GM18498 (cell line): ENCODE measurements around the gene SCN7A.
A peak's percentile ranks its signal among the peaks of the same experiment; 100 is the strongest.

Experiments used
- ATAC-seq: cut with Tn5 transposase; IDR thresholded peaks from one replicate; pipeline ENCODE4 v1.9.1; 2021; ENCODE audit warnings: mild to moderate bottlenecking, moderate library complexity; ENCODE audit not compliant: unreplicated experiment

The SCN7A gene

GRCh38 chr2:166494140-166494624 lies at the start of gene SCN7A:
Gene SCN7A, minus strand, starts transcription at chr2:166494249. Its CDS starts 16,553 bp downstream, at chr2:166477696.
- ATAC-seq, result no peak

- ATAC-seq, result peak; percentile 99
Measured at GRCh38 chr2:166539340-166540162, 45.5 kb upstream of the SCN7A start.

- ATAC-seq, result no peak
Measured at GRCh38 chr2:166536111-166536510, 42.1 kb upstream of the SCN7A start.

- no peak for ATAC-seq
Measured at GRCh38 chr2:166521155-166521554, 27.1 kb upstream of the SCN7A start.

- no peak for ATAC-seq
Measured at GRCh38 chr2:166520604-166521003, 26.6 kb upstream of the SCN7A start.

GRCh38 chr2:166519391-166519962 lies 25.4 kb upstream of the SCN7A start:
- no peak for ATAC-seq

GRCh38 chr2:166518634-166519390 lies 24.8 kb upstream of the SCN7A start:
- ATAC-seq, result no peak

GRCh38 chr2:166517533-166518061 lies 23.5 kb upstream of the SCN7A start:
- no peak for ATAC-seq

GRCh38 chr2:166516712-166517303 lies 22.8 kb upstream of the SCN7A start:
- no peak for ATAC-seq

GRCh38 chr2:166513952-166514351 lies 19.9 kb upstream of the SCN7A start:
- ATAC-seq, result no peak

- no peak for ATAC-seq
Measured at GRCh38 chr2:166499281-166499680, 5.2 kb upstream of the SCN7A start.

- no peak for ATAC-seq
Measured at GRCh38 chr2:166491461-166491860, 2.6 kb downstream of the SCN7A start.

- no peak for ATAC-seq
Measured at GRCh38 chr2:166487171-166487570, 6.9 kb downstream of the SCN7A start.

GRCh38 chr2:166485558-166486178 lies 8.4 kb downstream of the SCN7A start:
- no peak for ATAC-seq

GRCh38 chr2:166472332-166472731 lies 21.7 kb downstream of the SCN7A start:
- no peak for ATAC-seq

- no peak for ATAC-seq
Measured at GRCh38 chr2:166468124-166469024, 25.7 kb downstream of the SCN7A start.

- no peak for ATAC-seq
Measured at GRCh38 chr2:166464187-166464586, 29.9 kb downstream of the SCN7A start.

- ATAC-seq, result no peak
Measured at GRCh38 chr2:166463640-166464039, 30.4 kb downstream of the SCN7A start.

- ATAC-seq, result no peak
Measured at GRCh38 chr2:166458674-166459073, 35.4 kb downstream of the SCN7A start.
